Measurements from ENCODE around the gene MAP2.

The MAP2 gene

DNA sequence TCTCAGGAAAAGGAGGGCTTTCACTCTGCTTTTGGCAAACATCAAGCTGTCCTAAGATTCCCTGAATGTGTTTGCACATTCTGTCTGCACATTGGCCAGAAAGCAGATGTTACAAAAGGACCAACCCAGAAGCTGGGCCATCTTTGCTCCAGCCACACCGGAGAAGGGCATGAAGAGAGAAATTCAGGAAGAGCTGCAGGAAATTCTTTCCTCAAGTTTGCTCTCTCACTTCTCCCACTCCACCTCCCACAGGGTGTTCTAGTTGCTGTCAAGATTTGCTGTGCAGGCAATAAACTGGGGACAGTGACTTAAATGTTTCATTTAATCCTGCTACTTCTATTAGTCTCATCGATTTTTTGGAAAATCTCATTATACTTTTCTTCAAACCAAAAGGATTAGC is 210.1 kb downstream of the MAP2 start:
- TF ChIP-seq, protein P1, sequence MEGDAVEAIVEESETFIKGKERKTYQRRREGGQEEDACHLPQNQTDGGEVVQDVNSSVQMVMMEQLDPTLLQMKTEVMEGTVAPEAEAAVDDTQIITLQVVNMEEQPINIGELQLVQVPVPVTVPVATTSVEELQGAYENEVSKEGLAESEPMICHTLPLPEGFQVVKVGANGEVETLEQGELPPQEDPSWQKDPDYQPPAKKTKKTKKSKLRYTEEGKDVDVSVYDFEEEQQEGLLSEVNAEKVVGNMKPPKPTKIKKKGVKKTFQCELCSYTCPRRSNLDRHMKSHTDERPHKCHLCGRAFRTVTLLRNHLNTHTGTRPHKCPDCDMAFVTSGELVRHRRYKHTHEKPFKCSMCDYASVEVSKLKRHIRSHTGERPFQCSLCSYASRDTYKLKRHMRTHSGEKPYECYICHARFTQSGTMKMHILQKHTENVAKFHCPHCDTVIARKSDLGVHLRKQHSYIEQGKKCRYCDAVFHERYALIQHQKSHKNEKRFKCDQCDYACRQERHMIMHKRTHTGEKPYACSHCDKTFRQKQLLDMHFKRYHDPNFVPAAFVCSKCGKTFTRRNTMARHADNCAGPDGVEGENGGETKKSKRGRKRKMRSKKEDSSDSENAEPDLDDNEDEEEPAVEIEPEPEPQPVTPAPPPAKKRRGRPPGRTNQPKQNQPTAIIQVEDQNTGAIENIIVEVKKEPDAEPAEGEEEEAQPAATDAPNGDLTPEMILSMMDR (IDR thresholded peaks at IDR 0.05; ENCODE audit: low read depth, low read length, missing control alignments), result no peak
- no peak overlapping the region for H3K4me3 ChIP-seq (replicated peaks; ENCODE audit: low read depth, low read length)
- DNase-seq (ENCODE audit: extremely low read depth, low read depth), result no peak

DNA sequence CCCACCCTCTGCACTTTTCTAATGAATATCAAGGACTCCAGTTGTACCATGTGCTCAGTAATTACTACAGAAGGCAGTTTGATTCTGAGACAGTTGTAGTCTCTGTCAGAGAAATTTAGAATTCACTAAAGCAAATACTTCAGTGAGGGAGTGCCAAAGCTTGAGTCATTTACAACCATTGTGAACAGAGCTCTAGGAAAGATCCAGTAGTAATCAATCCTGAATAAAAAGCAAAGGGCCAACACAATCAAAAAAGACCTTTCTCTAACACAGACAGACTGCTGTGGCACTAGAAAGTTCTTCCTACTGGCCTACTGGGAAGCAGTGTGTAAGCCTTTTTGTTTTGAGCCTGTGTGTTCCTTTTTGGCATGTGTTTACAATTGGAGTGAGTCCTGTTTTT is 212.2 kb downstream of the MAP2 start:
- TF ChIP-seq, protein P1 (IDR thresholded peaks at IDR 0.05; ENCODE audit: low read depth, low read length, missing control alignments), result no peak
- no peak for DNase-seq (ENCODE audit: extremely low read depth, low read depth)
- no peak overlapping the region for H3K4me3 ChIP-seq (replicated peaks; ENCODE audit: low read depth, low read length)

DNA sequence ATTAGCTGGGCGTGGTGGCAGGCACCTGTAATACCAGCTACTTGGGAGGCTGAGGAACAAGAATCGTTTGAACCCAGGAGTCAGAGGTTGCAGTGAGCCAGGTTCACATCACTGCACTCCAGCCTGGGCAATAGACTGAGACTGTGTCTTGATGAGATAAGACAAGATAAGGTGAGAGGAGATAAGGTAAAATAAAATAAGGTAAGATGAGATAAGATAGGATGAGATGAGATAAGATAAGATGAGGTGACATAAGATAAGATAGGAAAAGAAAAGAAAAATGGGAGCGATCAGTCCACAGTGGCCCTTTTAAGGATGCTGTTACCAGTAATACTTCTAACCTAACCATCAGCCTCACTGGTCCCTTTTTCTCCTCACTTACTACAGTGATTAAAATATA is 213.4 kb downstream of the MAP2 start:
- H3K4me3 ChIP-seq (replicated peaks; ENCODE audit: low read depth, low read length), result no peak overlapping the region
- TF ChIP-seq, protein P1 (IDR thresholded peaks at IDR 0.05; ENCODE audit: low read depth, low read length, missing control alignments), result no peak
- no peak for DNase-seq (ENCODE audit: extremely low read depth, low read depth)

DNA sequence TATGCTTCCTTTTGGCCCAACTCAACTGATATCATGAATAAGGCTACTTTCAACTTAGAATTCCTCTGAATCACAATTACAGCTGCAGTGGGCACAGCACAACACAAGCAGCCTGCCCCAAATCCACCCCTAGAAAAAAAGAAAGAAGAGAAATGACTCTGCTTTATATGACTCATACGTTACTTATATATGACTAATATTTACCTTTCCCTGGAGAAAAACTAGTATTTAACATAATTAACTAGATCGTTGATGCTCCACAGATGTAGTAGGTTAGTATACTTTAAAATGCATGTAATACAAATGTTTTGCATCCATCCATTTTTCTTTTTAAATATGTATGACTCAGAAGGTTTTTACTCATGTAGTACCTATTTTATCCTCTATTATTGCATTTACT is 214.5 kb downstream of the MAP2 start:
- TF ChIP-seq, protein P1 (IDR thresholded peaks at IDR 0.05; ENCODE audit: low read depth, low read length, missing control alignments), result no peak
- no peak for DNase-seq (ENCODE audit: extremely low read depth, low read depth)
- no peak overlapping the region for H3K4me3 ChIP-seq (replicated peaks; ENCODE audit: low read depth, low read length)

DNA sequence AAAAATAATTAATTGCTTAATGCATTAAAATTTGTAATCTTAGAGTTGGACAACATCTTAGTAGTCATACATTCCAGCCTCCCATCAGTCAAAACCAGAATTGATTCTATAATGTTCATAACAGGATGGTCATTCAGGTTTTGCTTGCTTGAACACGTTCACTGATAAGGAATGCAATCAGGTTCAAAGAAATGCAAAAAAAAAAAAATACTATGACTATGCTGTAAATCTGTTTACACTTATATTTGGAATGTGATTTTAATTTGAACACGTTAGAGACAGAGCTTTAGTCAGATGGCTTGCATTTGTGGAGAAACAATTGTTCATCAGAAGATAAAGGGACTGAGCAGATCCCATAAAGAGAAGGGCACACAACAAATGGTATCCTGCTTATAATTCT is 216.5 kb downstream of the MAP2 start:
- DNase-seq (ENCODE audit: extremely low read depth, low read depth), result no peak
- TF ChIP-seq, protein P1 (IDR thresholded peaks at IDR 0.05; ENCODE audit: low read depth, low read length, missing control alignments), result no peak
- H3K4me3 ChIP-seq (replicated peaks; ENCODE audit: low read depth, low read length), result no peak overlapping the region

DNA sequence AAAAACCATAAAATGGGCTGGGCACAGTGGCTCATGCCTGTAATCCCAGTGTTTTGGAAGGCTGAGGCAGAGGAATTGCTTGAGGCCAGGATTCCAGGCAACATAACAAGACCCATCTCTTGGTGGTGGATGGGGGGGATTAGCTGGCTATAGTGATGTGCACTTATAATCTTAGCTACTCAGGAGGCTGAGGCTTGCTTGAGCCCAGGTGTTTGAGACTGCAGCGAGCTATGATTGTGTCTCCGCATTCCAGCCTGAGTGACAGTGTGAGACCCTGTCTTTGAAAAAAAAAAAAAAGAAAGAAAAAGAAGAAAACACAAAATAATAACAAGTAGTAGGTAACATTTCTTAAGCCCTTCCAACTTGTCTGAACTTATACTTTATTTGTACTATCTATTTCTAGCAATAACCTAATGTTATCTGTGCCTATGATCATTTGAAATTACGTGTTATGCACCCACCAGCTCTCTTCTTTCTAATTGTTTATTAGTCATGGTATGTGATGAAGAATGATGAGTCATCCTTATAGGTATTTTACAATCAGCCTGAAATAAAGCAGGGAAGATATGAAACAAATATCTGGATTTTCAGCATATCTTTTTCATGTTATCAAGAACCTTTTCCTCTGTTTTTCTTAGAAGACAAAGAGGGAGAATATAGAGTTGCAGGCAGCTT is 218.4 kb downstream of the MAP2 start:
- DNase-seq (ENCODE audit: extremely low read depth, low read depth), result no peak
- H3K4me3 ChIP-seq (replicated peaks; ENCODE audit: low read depth, low read length), result no peak overlapping the region

More for the DNA sequence above, 218.4 kb downstream of the MAP2 start:
- TF ChIP-seq, protein P1 (IDR thresholded peaks at IDR 0.05; ENCODE audit: low read depth, low read length, missing control alignments), result no peak
